HepG2 (cell line): ENCODE measurements around the gene PPM1H. TPM values are rescaled to one million over a fixed set of nuclear protein-coding genes. Genes with fewer than 3 reads are reported as not detected.
A peak's percentile ranks its signal among the peaks of the same experiment; 100 is the strongest.

Experiments
- CBX5 ChIP-seq: sonication (generic); formaldehyde crosslinking; IDR thresholded peaks from 2 replicates; pipeline ENCODE4 v1.4.0; 2020; ENCODE audit warnings: missing genetic modification reagents, borderline replicate concordance
- DNMT3B ChIP-seq: conservative IDR thresholded peaks from 2 replicates; pipeline ENCODE4 v1.6.1; 2016; ENCODE audit warnings: missing biosample characterization, control low read depth
- DR1 ChIP-seq: sonication (generic); formaldehyde crosslinking; IDR thresholded peaks from 2 replicates; pipeline ENCODE4 v1.8.0; 2021; ENCODE audit warnings: mild to moderate bottlenecking, missing genetic modification reagents, inconsistent platforms
- GTF3A ChIP-seq: sonication (generic); formaldehyde crosslinking; conservative IDR thresholded peaks from 2 replicates; pipeline ENCODE4 v1.4.0; 2020; ENCODE audit warnings: mild to moderate bottlenecking, missing genetic modification reagents
- KDM4B ChIP-seq: sonication (generic); formaldehyde crosslinking; IDR thresholded peaks from 2 replicates; pipeline ENCODE4 v1.4.0; 2020; ENCODE audit warnings: missing genetic modification reagents
- KLF9 ChIP-seq: IDR thresholded peaks from 2 replicates; pipeline ENCODE4 v1.6.1; 2016; ENCODE audit warnings: low read depth
- MEIS1 ChIP-seq: sonication (generic); formaldehyde crosslinking; IDR thresholded peaks from 2 replicates; pipeline ENCODE4 v1.9.0; 2021; ENCODE audit warnings: mild to moderate bottlenecking, missing genetic modification reagents, moderate library complexity, borderline replicate concordance
- NFE2 ChIP-seq: sonication (generic); formaldehyde crosslinking; IDR thresholded peaks from 2 replicates; pipeline ENCODE4 v1.4.0; 2020; ENCODE audit warnings: missing genetic modification reagents
- NFE2L2 ChIP-seq: fragments of 150-350 bp; IDR thresholded peaks from 2 replicates; pipeline ENCODE4 v1.6.1; 2014; ENCODE audit warnings: low read length
- RFX1 ChIP-seq: fragments of 450-650 bp; IDR thresholded peaks from 2 replicates; pipeline ENCODE4 v1.6.1; 2017
- SSRP1 ChIP-seq: IDR thresholded peaks from 2 replicates; pipeline ENCODE4 v1.6.1; 2016; ENCODE audit warnings: control low read depth
- TAF15 ChIP-seq: fragments of 200-400 bp; formaldehyde crosslinking; IDR thresholded peaks from one replicate; pipeline ENCODE4 v1.6.1; 2018; ENCODE audit warnings: mild to moderate bottlenecking, low read depth, low read length; ENCODE audit not compliant: poor library complexity, severe bottlenecking
- XBP1 ChIP-seq: sonication (generic); formaldehyde crosslinking; IDR thresholded peaks from 2 replicates; pipeline ENCODE4 v1.5.0; 2020; ENCODE audit warnings: missing genetic modification reagents
- ZFP36L1 ChIP-seq: sonication (generic); formaldehyde crosslinking; IDR thresholded peaks from 2 replicates; pipeline ENCODE4 v1.8.0; 2022; ENCODE audit warnings: mild to moderate bottlenecking, missing genetic modification reagents, moderate library complexity
- ZNF138 ChIP-seq: sonication (generic); formaldehyde crosslinking; IDR thresholded peaks from 2 replicates; pipeline ENCODE4 v1.5.0; 2020; ENCODE audit warnings: mild to moderate bottlenecking, low read depth, missing genetic modification reagents
- ZNF180 ChIP-seq: sonication (generic); formaldehyde crosslinking; IDR thresholded peaks from 2 replicates; pipeline ENCODE4 v1.4.0; 2020; ENCODE audit warnings: low read depth, missing genetic modification reagents, borderline replicate concordance
- ZNF451 ChIP-seq: sonication (generic); formaldehyde crosslinking; IDR thresholded peaks from 2 replicates; pipeline ENCODE4 v1.5.0; 2020; ENCODE audit warnings: mild to moderate bottlenecking, missing genetic modification reagents
- ZNF496 ChIP-seq: sonication (generic); formaldehyde crosslinking; IDR thresholded peaks from 2 replicates; pipeline ENCODE4 v1.8.1; 2023; ENCODE audit warnings: mild to moderate bottlenecking, moderate library complexity, missing genetic modification reagents; ENCODE audit not compliant: insufficient replicate concordance
- ZNF547 ChIP-seq: sonication (generic); formaldehyde crosslinking; IDR thresholded peaks from 2 replicates; pipeline ENCODE4 v1.5.1; 2020; ENCODE audit warnings: mild to moderate bottlenecking, missing genetic modification reagents
- ZNF567 ChIP-seq: sonication (generic); formaldehyde crosslinking; IDR thresholded peaks from 2 replicates; pipeline ENCODE4 v1.8.1; 2023; ENCODE audit warnings: mild to moderate bottlenecking, missing genetic modification reagents, borderline replicate concordance
- ZNF878 ChIP-seq: sonication (generic); formaldehyde crosslinking; IDR thresholded peaks from 2 replicates; pipeline ENCODE4 v1.8.1; 2023; ENCODE audit warnings: mild to moderate bottlenecking, missing genetic modification reagents, moderate library complexity
- ZSCAN29 ChIP-seq: sonication (generic); formaldehyde crosslinking; conservative IDR thresholded peaks from 2 replicates; pipeline ENCODE4 v1.4.0; 2020; ENCODE audit warnings: mild to moderate bottlenecking, missing genetic modification reagents
- polyA plus RNA-seq, 8 experiments: library from polyadenylated mRNA; depleted of rRNA in 3 of 8; stranded (reverse) in 7 of 8; unstranded in 1 of 8; fragments of >200 nt; fragmentation: Illumina TruSeq in 4 of 8; extraction: Trizol in 4 of 8; gene quantifications; 2 replicates each; pipeline versions ENCODE4 v1.2.1 to v1.2.3, GENCODE V29; 2011 to 2016; ENCODE audit warnings: low read depth in 4 of 8, missing spikeins in 1 of 8, mixed read lengths in 1 of 8; ENCODE audit not compliant: insufficient read depth in 1 of 8
- total RNA-seq, 5 experiments: library from RNA; depleted of rRNA; stranded (reverse); fragments of >200 nt; fragmentation: Illumina TruSeq; extraction: Trizol; gene quantifications; 2 replicates each; pipeline ENCODE4 v1.2.3, GENCODE V29; 2016; ENCODE audit warnings: low read depth in 1 of 5
- TF ChIP-seq, protein P1 (sequence below): sonication (generic); formaldehyde crosslinking; IDR thresholded peaks from 2 replicates; pipeline ENCODE4 v1.8.0; 2022; ENCODE audit warnings: mild to moderate bottlenecking, missing genetic modification reagents, moderate library complexity
- TF ChIP-seq, protein P2 (sequence below): sonication (generic); formaldehyde crosslinking; IDR thresholded peaks from 2 replicates; pipeline ENCODE4 v1.9.0; 2021; ENCODE audit warnings: missing genetic modification reagents, mild to moderate bottlenecking, borderline replicate concordance
- TF ChIP-seq, protein P3 (sequence below): sonication (generic); formaldehyde crosslinking; IDR thresholded peaks from 2 replicates; pipeline ENCODE4 v1.5.1; 2020; ENCODE audit warnings: mild to moderate bottlenecking, missing genetic modification reagents, borderline replicate concordance
- TF ChIP-seq, protein P4 (sequence below): sonication (generic); formaldehyde crosslinking; IDR thresholded peaks from 2 replicates; pipeline ENCODE4 v1.4.0; 2020; ENCODE audit warnings: missing genetic modification reagents, borderline replicate concordance

PPM1H gene
- total and polyA plus RNA-seq, 2 of the 13 experiments (the other 11 are each of a cell fraction or from before 2014, with no cell fraction given) = 29.1 to 38.1 TPM

DNA sequence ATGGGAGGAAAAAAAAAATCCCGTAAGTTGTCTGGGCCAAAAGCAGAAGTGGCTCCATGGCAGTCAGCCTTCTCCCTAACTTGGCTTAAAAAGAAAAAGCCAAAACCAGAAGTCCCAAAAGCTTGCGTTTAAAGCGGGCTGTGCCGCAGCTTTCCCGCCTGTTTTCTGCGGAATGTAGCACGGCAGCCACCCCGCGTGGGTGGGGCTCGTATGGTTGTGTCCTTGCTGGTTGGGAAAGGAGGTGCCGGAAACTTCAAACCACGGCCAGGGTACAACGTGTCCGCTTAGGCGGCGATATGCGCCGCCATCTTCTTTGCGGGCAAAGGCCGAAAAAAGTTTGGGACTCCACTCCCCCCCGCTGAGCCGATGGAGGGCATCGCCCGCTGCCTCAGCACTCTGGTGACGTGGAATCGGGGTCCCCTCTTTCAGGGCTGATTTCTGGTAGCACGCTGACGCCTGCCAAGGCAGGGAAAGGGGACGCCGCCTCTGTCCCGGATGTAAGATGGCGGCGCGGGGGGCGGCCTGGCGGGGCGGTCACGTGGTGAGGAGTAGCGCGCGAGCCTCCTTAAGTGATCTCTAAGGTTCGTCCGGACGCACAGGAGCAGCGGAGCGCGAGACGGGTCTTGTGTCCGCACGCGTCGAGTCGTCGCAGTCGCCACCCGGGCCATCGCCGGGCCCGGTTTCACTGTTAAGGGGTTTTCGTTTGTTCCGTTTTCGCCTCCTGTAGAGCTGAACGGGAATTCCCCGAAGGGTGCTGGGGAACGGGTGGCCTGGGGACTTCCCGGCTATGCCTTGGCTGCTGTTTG is 332.5 kb downstream of the PPM1H start (continued):
- peak; percentile 77; the same call in 1 of the 2 replicates for TF ChIP-seq ZSCAN29
- no peak for TF ChIP-seq RFX1
- TF ChIP-seq DNMT3B (CRISPR knock-in tag) = no peak
- TF ChIP-seq KLF9 (CRISPR knock-in tag) = 0 out of 2 replicates have a peak, but pooled peaks have one; percentile 34
- 0 out of 2 replicates have a peak, but pooled peaks have one; percentile 35 for TF ChIP-seq SSRP1
- TF ChIP-seq ZNF138 (CRISPR knock-in tag) = 0 out of 2 replicates have a peak, but pooled peaks have one; percentile 4
- TF ChIP-seq MEIS1 (CRISPR knock-in tag) = 0 out of 2 replicates have a peak, but pooled peaks have one; percentile 41
- no peak for TF ChIP-seq ZNF496 (CRISPR knock-in tag)
- TF ChIP-seq ZFP36L1 (CRISPR knock-in tag) = peak; percentile 89
- peak; percentile 59; the same call in 1 of the 2 replicates for TF ChIP-seq KDM4B
- TF ChIP-seq ZNF878 (CRISPR knock-in tag) = peak; percentile 87
- TF ChIP-seq DR1 = 0 out of 2 replicates have a peak, but pooled peaks have one; percentile 36
- no peak for TF ChIP-seq GTF3A (CRISPR knock-in tag)
- TF ChIP-seq NFE2L2 = no peak
- TF ChIP-seq TAF15 = peak; percentile 49
- no peak for TF ChIP-seq XBP1
- TF ChIP-seq, protein P1, sequence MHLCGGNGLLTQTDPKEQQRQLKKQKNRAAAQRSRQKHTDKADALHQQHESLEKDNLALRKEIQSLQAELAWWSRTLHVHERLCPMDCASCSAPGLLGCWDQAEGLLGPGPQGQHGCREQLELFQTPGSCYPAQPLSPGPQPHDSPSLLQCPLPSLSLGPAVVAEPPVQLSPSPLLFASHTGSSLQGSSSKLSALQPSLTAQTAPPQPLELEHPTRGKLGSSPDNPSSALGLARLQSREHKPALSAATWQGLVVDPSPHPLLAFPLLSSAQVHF (CRISPR knock-in tag) = peak; percentile 85; the same call in 1 of the 2 replicates
- TF ChIP-seq, protein P2, sequence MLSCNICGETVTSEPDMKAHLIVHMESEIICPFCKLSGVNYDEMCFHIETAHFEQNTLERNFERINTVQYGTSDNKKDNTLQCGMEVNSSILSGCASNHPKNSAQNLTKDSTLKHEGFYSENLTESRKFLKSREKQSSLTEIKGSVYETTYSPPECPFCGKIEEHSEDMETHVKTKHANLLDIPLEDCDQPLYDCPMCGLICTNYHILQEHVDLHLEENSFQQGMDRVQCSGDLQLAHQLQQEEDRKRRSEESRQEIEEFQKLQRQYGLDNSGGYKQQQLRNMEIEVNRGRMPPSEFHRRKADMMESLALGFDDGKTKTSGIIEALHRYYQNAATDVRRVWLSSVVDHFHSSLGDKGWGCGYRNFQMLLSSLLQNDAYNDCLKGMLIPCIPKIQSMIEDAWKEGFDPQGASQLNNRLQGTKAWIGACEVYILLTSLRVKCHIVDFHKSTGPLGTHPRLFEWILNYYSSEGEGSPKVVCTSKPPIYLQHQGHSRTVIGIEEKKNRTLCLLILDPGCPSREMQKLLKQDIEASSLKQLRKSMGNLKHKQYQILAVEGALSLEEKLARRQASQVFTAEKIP = no peak
- no peak for TF ChIP-seq ZNF567 (CRISPR knock-in tag)
- TF ChIP-seq ZNF180 (CRISPR knock-in tag) = 0 out of 2 replicates have a peak, but pooled peaks have one; percentile 49
- TF ChIP-seq NFE2 = no peak; the same call in 1 of the 2 replicates
- no peak; the same call in 1 of the 2 replicates for TF ChIP-seq ZNF451 (CRISPR knock-in tag)
- TF ChIP-seq ZNF547 (CRISPR knock-in tag) = no peak; the same call in none of the 2 replicates
- TF ChIP-seq, protein P3, sequence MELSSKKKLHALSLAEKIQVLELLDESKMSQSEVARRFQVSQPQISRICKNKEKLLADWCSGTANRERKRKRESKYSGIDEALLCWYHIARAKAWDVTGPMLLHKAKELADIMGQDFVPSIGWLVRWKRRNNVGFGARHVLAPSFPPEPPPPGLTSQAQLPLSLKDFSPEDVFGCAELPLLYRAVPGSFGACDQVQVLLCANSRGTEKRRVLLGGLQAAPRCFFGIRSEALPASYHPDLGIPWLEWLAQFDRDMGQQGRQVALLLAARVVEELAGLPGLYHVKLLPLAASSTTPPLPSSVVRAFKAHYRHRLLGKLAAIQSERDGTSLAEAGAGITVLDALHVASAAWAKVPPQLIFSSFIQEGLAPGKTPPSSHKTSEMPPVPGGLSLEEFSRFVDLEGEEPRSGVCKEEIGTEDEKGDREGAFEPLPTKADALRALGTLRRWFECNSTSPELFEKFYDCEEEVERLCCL (CRISPR knock-in tag) = no peak
- TF ChIP-seq, protein P4, sequence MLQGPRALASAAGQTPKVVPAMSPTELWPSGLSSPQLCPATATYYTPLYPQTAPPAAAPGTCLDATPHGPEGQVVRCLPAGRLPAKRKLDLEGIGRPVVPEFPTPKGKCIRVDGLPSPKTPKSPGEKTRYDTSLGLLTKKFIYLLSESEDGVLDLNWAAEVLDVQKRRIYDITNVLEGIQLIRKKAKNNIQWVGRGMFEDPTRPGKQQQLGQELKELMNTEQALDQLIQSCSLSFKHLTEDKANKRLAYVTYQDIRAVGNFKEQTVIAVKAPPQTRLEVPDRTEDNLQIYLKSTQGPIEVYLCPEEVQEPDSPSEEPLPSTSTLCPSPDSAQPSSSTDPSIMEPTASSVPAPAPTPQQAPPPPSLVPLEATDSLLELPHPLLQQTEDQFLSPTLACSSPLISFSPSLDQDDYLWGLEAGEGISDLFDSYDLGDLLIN (CRISPR knock-in tag) = peak; percentile 72; the same call in 1 of the 2 replicates
- TF ChIP-seq CBX5 (CRISPR knock-in tag) = no peak
